Suprapubic skin (tissue), 4 donors: ENCODE data around the gene HPSE2. TPM values are rescaled to one million over a fixed set of nuclear protein-coding genes. Genes with fewer than 3 reads are reported as not detected.
A peak's percentile ranks its signal among the peaks of the same experiment; 100 is the strongest.

Experiments
- DNase-seq, 2 donors: peaks; one replicate each; pipeline ENCODE4 v3.0.0-alpha.2; 2019; ENCODE audit warnings: low spot score in 2 of 2
- H3K27ac ChIP-seq: fragments of 200-600 bp; sonication (generic); one replicate; pipeline ENCODE4 v1.5.1; 2019
- H3K27me3 ChIP-seq: fragments of 200-600 bp; sonication (generic); one replicate; pipeline ENCODE4 v1.5.1; 2019
- H3K36me3 ChIP-seq: fragments of 200-600 bp; sonication (generic); one replicate; pipeline ENCODE4 v1.5.1; 2019
- H3K4me1 ChIP-seq: fragments of 200-600 bp; sonication (generic); one replicate; pipeline ENCODE4 v1.5.1; 2019
- H3K4me3 ChIP-seq: fragments of 200-600 bp; sonication (generic); one replicate; pipeline ENCODE4 v1.5.1; 2019; ENCODE audit warnings: mild to moderate bottlenecking
- H3K9me3 ChIP-seq: fragments of 200-600 bp; sonication (generic); one replicate; pipeline ENCODE4 v1.5.1; 2019
- CTCF ChIP-seq, 2 donors: fragments of 200-600 bp in 1 of 2; fragments of 450-650 bp in 1 of 2; sonication (generic) in 1 of 2; IDR thresholded peaks; one replicate each; pipeline ENCODE4 v1.5.1; 2016 to 2019; ENCODE audit warnings: antibody characterized with exemption in 2 of 2, mild to moderate bottlenecking in 1 of 2, moderate library complexity in 1 of 2
- EP300 ChIP-seq: sonication (generic); formaldehyde crosslinking; IDR thresholded peaks from one replicate; pipeline ENCODE4 v1.6.1; 2017; ENCODE audit warnings: antibody characterized with exemption
- POLR2A ChIP-seq, 2 donors: fragments of 450-650 bp; IDR thresholded peaks; one replicate each; pipeline ENCODE4 v1.6.1; 2017; ENCODE audit warnings: antibody characterized with exemption in 2 of 2, mild to moderate bottlenecking in 2 of 2, moderate library complexity in 2 of 2
- POLR2AphosphoS5 ChIP-seq, 3 donors: sonication (generic); formaldehyde crosslinking; IDR thresholded peaks; one replicate each; pipeline ENCODE4 v1.6.1; 2017; ENCODE audit warnings: antibody characterized with exemption in 3 of 3
- WGBS: methylation state at CpG from one replicate; pipeline ENCODE4 v1.1.5; 2018; 5-methylcytosine and 5-hydroxymethylcytosine counted together
- total RNA-seq, 4 donors: library from RNA; depleted of rRNA; stranded (reverse); fragments of >200 nt; gene quantifications; one replicate each; pipeline ENCODE4 v1.1.0, GENCODE V29; 2016

The HPSE2 gene
- total RNA-seq, 4 donors from 2014 or later = 0.95 to 1.3 (median 0.99) TPM

DNA sequence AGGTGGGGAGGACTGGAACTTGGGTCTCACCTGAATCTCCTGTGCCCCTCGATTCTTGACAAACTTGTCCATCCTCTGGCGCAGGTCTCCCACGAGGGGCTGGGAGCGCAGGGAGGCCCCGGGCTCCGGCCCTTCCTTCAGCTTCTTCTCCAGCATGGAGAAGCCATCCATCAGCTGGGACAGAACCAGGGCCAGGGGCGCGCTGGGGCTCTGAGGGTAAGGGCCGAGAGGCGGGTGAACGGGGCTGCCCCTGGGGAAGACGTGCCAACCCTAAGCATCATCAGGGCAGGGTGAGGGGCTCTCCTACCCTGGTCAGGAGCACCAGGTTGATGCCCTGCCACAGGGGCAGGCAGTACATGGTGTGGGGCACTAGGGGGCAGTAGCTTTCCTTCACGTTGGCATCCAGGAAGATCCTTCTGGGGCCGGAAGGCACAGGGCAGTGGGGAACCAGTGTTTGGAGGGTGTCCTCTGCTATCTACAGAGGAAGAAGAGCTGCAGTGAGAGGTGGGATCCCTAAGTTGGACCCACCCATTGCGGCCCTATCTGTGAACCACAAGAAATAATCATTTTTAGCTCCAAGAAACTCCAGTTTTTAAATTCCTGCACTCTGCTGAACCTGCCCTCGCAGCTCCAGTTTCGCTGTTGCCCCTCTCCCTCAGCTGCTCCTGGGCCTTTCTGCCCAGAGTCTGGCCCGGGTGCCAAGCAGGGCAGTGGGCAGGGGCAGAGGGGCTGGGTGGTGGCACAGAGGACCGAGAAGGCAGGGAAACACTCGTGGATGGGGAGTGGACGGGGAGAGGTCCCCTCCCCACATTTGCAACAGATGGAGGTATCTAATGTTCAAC is 809.9 kb downstream of the HPSE2 start:
- 85% methylated on average over 12 of the region's 21 CpGs for WGBS
- H3K36me3 ChIP-seq = peaks cover 88% of the 10 kb centered on the region
- no peak overlapping the region for H3K27ac ChIP-seq

DNA sequence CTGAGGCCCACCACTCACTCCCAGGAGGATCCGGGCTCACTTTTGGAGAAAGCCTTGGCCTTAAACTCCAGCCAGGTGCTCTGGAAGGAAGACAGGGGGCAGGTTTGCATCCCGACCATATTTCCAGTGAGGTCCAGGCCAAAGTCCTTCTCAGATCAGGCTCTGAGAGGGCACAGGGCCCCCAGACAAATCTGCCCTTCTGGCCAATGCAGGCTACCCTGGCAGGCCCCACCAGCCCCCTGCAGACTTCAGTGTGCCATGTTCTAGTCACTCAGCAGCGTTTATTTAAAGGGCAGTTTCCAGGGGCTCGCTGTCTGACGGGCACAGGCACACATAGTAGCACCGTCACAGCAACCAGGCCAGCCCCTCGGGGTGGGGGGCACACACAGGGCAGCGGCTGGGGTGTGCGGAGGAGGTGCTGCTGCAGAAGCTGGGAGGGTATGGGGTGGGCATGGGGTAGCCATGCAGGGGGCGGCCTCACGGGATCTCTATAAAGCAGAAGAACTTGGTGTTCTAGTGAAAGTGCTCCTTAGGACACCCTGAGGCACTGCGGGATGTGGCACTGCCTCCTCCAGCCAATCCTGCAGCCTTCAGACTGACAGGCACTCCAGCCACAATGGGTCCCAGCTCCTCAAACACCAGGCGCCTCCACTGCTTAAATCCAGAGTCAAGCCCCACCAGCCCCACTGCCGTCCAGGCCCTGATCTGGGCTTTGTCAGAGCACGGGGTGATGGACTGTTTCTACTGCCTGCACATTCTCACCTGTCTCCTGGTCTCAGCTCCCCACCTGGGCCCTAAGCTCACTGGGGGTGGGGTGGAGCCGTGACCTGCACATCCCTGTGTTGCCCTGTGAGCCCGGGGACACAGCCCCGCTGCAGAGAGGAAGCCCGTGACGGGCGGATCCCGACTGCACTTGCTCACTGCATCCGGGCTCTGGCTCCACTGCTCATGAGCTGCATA is 811.1 kb downstream of the HPSE2 start:
- Histone ChIP-seq H3K27me3 (no peaks in the 10 kb centered on the region), H3K36me3 (peaks cover 88% of the 10 kb centered on the region), H3K4me1 (no peaks in the 10 kb centered on the region), H3K9me3 (no peaks in the 10 kb centered on the region), H3K4me3 (no peak overlapping the region), H3K27ac (no peak overlapping the region)
- TF ChIP-seq EP300 = no peak
- TF ChIP-seq POLR2AphosphoS5 (IDR thresholded peaks at IDR 0.05) = no peak
- no peak for TF ChIP-seq CTCF (IDR thresholded peaks at IDR 0.05)
- TF ChIP-seq POLR2A (IDR thresholded peaks at IDR 0.05) = no peak
- no peak for DNase-seq
- 53% methylated on average over 12 of the region's 23 CpGs for WGBS

More for the DNA sequence above, 809.9 kb downstream of the HPSE2 start:
- TF ChIP-seq POLR2AphosphoS5 (IDR thresholded peaks at IDR 0.05) (no peak), POLR2A (IDR thresholded peaks at IDR 0.05) (no peak), CTCF (IDR thresholded peaks at IDR 0.05) (peak; percentile 23 to 66), EP300 (no peak)
- DNase-seq = no peak
- no peaks in the 10 kb centered on the region for H3K9me3 ChIP-seq
- no peaks in the 10 kb centered on the region for H3K4me1 ChIP-seq
- H3K4me3 ChIP-seq = no peak overlapping the region
- H3K27me3 ChIP-seq = no peaks in the 10 kb centered on the region

- H3K4me1 ChIP-seq = no peaks in the 10 kb centered on the region
- no peak for DNase-seq
- H3K4me3 ChIP-seq = no peak overlapping the region
- H3K27me3 ChIP-seq = no peaks in the 10 kb centered on the region
- no CpG with 5 or more reads among the region's 9 CpGs for WGBS
- no peaks in the 10 kb centered on the region for H3K9me3 ChIP-seq
- peaks cover 88% of the 10 kb centered on the region for H3K36me3 ChIP-seq
- TF ChIP-seq POLR2AphosphoS5 (IDR thresholded peaks at IDR 0.05) = no peak
- no peak for TF ChIP-seq POLR2A (IDR thresholded peaks at IDR 0.05)
- TF ChIP-seq EP300 = no peak
- no peak for TF ChIP-seq CTCF (IDR thresholded peaks at IDR 0.05)
- no peak overlapping the region for H3K27ac ChIP-seq
Observed at GRCh38 chr10:98423691-98424120, 811.9 kb downstream of the HPSE2 start.

- 91% methylated on average over 10 of the region's 10 CpGs for WGBS
- TF ChIP-seq POLR2AphosphoS5 (IDR thresholded peaks at IDR 0.05) = no peak
- no peak overlapping the region for H3K4me3 ChIP-seq
- H3K27ac ChIP-seq = no peak overlapping the region
- no peaks in the 10 kb centered on the region for H3K27me3 ChIP-seq
- H3K9me3 ChIP-seq = no peaks in the 10 kb centered on the region
- no peaks in the 10 kb centered on the region for H3K4me1 ChIP-seq
- H3K36me3 ChIP-seq = peaks cover 90% of the 10 kb centered on the region
- no peak for DNase-seq
Observed at GRCh38 chr10:98422182-98422581, 813.5 kb downstream of the HPSE2 start.

GRCh38 chr10:98420786-98421185 is 814.9 kb downstream of the HPSE2 start:
- H3K36me3 ChIP-seq = peaks cover 86% of the 10 kb centered on the region
- WGBS = 78% methylated on average over 9 of the region's 9 CpGs
- no peak for DNase-seq

More at GRCh38 chr10:98420786-98421185, 814.9 kb downstream of the HPSE2 start:
- no peaks in the 10 kb centered on the region for H3K27me3 ChIP-seq
- no peak overlapping the region for H3K4me3 ChIP-seq
- peaks cover 1% of the 10 kb centered on the region for H3K4me1 ChIP-seq
- H3K9me3 ChIP-seq = no peaks in the 10 kb centered on the region
- H3K27ac ChIP-seq = no peak overlapping the region
- TF ChIP-seq EP300 (no peak), POLR2AphosphoS5 (IDR thresholded peaks at IDR 0.05) (no peak), CTCF (IDR thresholded peaks at IDR 0.05) (no peak), POLR2A (IDR thresholded peaks at IDR 0.05) (no peak)
